ENCODE results near the gene C1orf87. TPM values are rescaled to one million over a fixed set of nuclear protein-coding genes. Genes with fewer than 3 reads are reported as not detected.

C1orf87 gene
- total RNA-seq, 1 experiment from 2014 or later = 0.33 TPM

GRCh38 chr1:59978511-59978910 is 95.1 kb downstream of the C1orf87 start:
- Histone ChIP-seq H3K4me1 (ENCODE audit: insufficient read depth, low read length) (no peaks in the 10 kb centered on the region), H3K9me3 (ENCODE audit: control insufficient read depth, low read depth, low read length) (no peaks in the 10 kb centered on the region), H3K18ac (ENCODE audit: insufficient read length, low read depth, low read length) (no peak overlapping the region), H4K8ac (replicated peaks; ENCODE audit: insufficient read length, low read depth, low read length) (no peak overlapping the region), H3K4ac (ENCODE audit: low read depth, low read length) (no peak overlapping the region), H3K27me3 (ENCODE audit: insufficient read depth, low read length) (no peaks in the 10 kb centered on the region; the same call in 1 of the 2 replicates), H2BK20ac (ENCODE audit: low read depth, low read length, poor library complexity, severe bottlenecking) (no peak overlapping the region), H3K23ac (ENCODE audit: insufficient read length, low read depth, low read length) (no peak overlapping the region), H3K23me2 (ENCODE audit: insufficient read length, low read depth, low read length, poor library complexity, severe bottlenecking) (no peaks in the 10 kb centered on the region), H4K91ac (ENCODE audit: insufficient read length, low read depth, low read length) (no peak overlapping the region), H2AFZ (ENCODE audit: low read length) (no peak overlapping the region), H2BK5ac (ENCODE audit: insufficient read length, low read length) (no peak overlapping the region), H3K4me2 (ENCODE audit: insufficient read depth, insufficient read length, low read length) (no peak overlapping the region), H2BK12ac (ENCODE audit: insufficient read length, low read depth, low read length) (no peak overlapping the region), H3K9ac (ENCODE audit: extremely low read depth, insufficient read length, low read length) (no peak overlapping the region), H3K79me1 (ENCODE audit: insufficient read depth, low read depth, low read length, poor library complexity, severe bottlenecking) (no peaks in the 10 kb centered on the region), H2BK15ac (ENCODE audit: low read depth, low read length) (no peak overlapping the region), H2AK5ac (ENCODE audit: insufficient read length, low read length) (no peak overlapping the region), H3K14ac (ENCODE audit: insufficient read depth, low read length) (no peak overlapping the region), H3K79me2 (ENCODE audit: insufficient read depth, low read length) (no peaks in the 10 kb centered on the region), H3K27ac (ENCODE audit: insufficient read length, low read depth, low read length) (no peak overlapping the region), H4K5ac (ENCODE audit: insufficient read length, low read depth, low read length) (no peak overlapping the region), H3K56ac (ENCODE audit: insufficient read length, low read depth, low read length) (no peak overlapping the region), H2BK120ac (ENCODE audit: low read depth, low read length, poor library complexity, severe bottlenecking) (no peak overlapping the region), H3T11ph (ENCODE audit: low read length) (no peak overlapping the region), H4K20me1 (ENCODE audit: control insufficient read depth, insufficient read depth, insufficient read length) (no peaks in the 10 kb centered on the region)
- TF ChIP-seq CTCF (conservative IDR thresholded peaks at IDR 0.05) = no peak
- no peaks in the 10 kb centered on the region for H3K9me3 Mint-ChIP-seq
- H3K4me3 Mint-ChIP-seq = no peak overlapping the region
- no peaks in the 10 kb centered on the region for H3K36me3 Mint-ChIP-seq (ENCODE audit: insufficient read depth in 1 of 3, low read depth in 3 of 3)
- H3K27ac Mint-ChIP-seq = no peak overlapping the region
- no CpG with 5 or more reads among the region's 2 CpGs for WGBS (ENCODE audit: extremely low coverage, insufficient read length, low lambda C conversion rate)
- peaks cover 19% of the 10 kb centered on the region for H3K27me3 Mint-ChIP-seq (ENCODE audit: low read depth)
- DNase-seq = no peak
- H3K4me1 Mint-ChIP-seq = 0 out of 4 replicates have a peak, but pooled peaks cover 0 to 2% of the 10 kb centered on the region in 2 experiments
